ENCODE measurements around the gene MDFI.
A peak's percentile ranks its signal among the peaks of the same experiment; 100 is the strongest.
"Not testable (repeated sequence)": the region's sequence is repeated elsewhere in the genome, so short reads cannot be mapped to it uniquely, and the experiment has no call there.

Gene MDFI

GRCh38 chr6:41602864-41603608, 35.2 kb upstream of the MDFI start:
- no peak for DNase-seq

- no peak for DNase-seq
Observed at GRCh38 chr6:41604006-41604405, 34.3 kb upstream of the MDFI start.

GRCh38 chr6:41605649-41606048, 32.6 kb upstream of the MDFI start:
- no peak for DNase-seq

GRCh38 chr6:41607036-41607435, 31.2 kb upstream of the MDFI start:
- DNase-seq = no peak

GRCh38 chr6:41607736-41608135, 30.5 kb upstream of the MDFI start:
- no peak for DNase-seq

GRCh38 chr6:41608443-41609151, 29.7 kb upstream of the MDFI start:
- DNase-seq = no peak

GRCh38 chr6:41614715-41615114, 23.6 kb upstream of the MDFI start:
- DNase-seq = no peak

- no peak for DNase-seq
Observed at GRCh38 chr6:41615311-41615710, 23.0 kb upstream of the MDFI start.

GRCh38 chr6:41618598-41618997, 19.7 kb upstream of the MDFI start:
- DNase-seq = no peak

- not testable (repeated sequence) for DNase-seq
Observed at GRCh38 chr6:41619193-41619592, 19.1 kb upstream of the MDFI start.

GRCh38 chr6:41621367-41621766, 16.9 kb upstream of the MDFI start:
- no peak for DNase-seq

- no peak for DNase-seq
Observed at GRCh38 chr6:41621802-41622201, 16.5 kb upstream of the MDFI start.

- DNase-seq = no peak
Observed at GRCh38 chr6:41622206-41622988, 15.9 kb upstream of the MDFI start.

- DNase-seq = no peak
Observed at GRCh38 chr6:41623330-41623729, 14.9 kb upstream of the MDFI start.

GRCh38 chr6:41624621-41625380, 13.5 kb upstream of the MDFI start:
- no peak for DNase-seq

GRCh38 chr6:41625442-41625841, 12.8 kb upstream of the MDFI start:
- DNase-seq = peak; percentile 75

- no peak for DNase-seq
Observed at GRCh38 chr6:41626022-41626421, 12.2 kb upstream of the MDFI start.

- no peak for DNase-seq
Observed at GRCh38 chr6:41626917-41627316, 11.4 kb upstream of the MDFI start.

- no peak for DNase-seq
Observed at GRCh38 chr6:41629128-41629527, 9.1 kb upstream of the MDFI start.

- DNase-seq = no peak
Observed at GRCh38 chr6:41630069-41630468, 8.2 kb upstream of the MDFI start.

GRCh38 chr6:41630946-41631345, 7.3 kb upstream of the MDFI start:
- no peak for DNase-seq

- no peak for DNase-seq
Observed at GRCh38 chr6:41633056-41633634, 5.1 kb upstream of the MDFI start.

GRCh38 chr6:41634657-41635056, 3.6 kb upstream of the MDFI start:
- DNase-seq = no peak

All from GF-D8 (cell line).